ENCODE measurements around the gene HS3ST3A1. TPM values are rescaled to one million over a fixed set of nuclear protein-coding genes. Genes with fewer than 3 reads are reported as not detected.

Gene HS3ST3A1
- 0.39 and 0.76 TPM in 2 replicates for total RNA-seq

DNA sequence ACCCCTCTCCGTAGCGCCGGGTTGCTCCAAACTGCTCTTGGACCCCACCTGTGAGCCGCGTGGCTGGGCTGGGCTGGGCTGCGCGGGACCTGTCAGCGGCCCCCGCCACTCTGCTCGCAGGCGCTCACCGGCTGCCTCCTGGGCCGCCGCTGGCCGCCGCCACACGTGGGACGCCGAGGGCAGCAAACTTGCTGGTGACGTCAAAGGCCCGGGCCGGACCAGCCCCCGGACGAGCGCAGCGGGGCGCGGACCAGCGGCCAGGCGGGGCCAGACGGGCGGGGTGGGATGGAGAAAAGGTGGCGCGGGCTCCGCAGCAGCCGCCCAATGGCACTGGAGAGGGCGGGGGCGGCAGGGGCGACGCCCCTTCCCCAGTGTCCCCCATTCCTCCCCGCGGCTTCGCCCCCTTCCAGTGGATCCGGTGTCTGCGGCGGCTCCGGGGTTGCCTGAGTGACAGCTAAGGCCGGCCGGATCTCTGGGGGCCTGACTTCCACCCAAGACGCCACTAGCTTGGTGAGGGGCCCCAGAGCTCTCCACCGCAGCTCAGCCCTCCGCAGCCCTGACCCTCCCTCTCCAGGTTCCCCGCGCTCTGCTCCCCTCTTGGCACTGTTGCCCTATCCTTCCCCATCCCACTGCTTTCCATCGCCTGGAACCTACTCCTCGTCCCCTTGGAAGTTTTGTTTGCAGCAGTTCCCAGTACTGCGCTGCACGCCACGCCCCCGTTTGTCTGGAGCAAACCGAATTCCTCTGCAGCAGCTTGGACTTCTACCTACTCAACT, at the start of gene HS3ST3A1:
Gene HS3ST3A1 (minus strand): TSS at position 154 of the 776 bp plus-strand sequence. CDS start 800 bp downstream, outside the sequence.
- DNase-seq (ENCODE audit: low read depth in 2 of 2): peak in 1 of 2 donors; percentile 2

- DNase-seq (ENCODE audit: low read depth in 2 of 2): no peak
Observed at GRCh38 chr17:13650096-13650675, 48.5 kb upstream of the HS3ST3A1 start.

- DNase-seq (ENCODE audit: low read depth in 2 of 2): no peak
Observed at GRCh38 chr17:13647543-13648021, 45.9 kb upstream of the HS3ST3A1 start.

DNA sequence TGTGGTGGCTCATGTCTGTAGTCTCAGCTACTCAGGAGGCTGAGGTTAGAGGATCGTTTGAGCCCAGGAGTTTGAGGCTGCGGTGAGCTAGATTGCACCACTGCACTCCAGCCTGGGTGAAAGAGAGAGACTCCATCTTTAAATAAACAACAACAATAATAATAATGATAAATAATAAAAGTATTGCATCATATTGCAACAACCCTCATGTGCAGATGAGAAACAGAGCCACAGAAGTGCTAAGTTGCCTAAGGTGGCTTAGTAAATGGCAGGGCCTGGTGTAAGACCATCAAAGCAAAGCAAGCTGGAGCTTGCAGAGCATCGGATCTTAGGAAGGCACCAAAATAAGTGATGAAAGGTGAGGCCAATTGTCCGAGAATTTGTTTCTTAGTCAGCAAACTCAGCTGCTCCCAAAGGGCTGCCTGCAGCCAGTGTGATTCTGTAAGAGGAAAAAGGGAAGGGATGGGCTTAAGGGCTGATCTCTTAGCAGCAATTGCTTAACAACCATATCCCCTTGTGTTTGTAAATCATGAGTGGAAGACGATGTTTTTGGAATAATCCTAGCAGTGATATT, 45.3 kb upstream of the HS3ST3A1 start:
- DNase-seq (ENCODE audit: low read depth in 2 of 2): no peak

GRCh38 chr17:13646411-13646810, 44.7 kb upstream of the HS3ST3A1 start:
- DNase-seq (ENCODE audit: low read depth in 2 of 2): no peak

DNA sequence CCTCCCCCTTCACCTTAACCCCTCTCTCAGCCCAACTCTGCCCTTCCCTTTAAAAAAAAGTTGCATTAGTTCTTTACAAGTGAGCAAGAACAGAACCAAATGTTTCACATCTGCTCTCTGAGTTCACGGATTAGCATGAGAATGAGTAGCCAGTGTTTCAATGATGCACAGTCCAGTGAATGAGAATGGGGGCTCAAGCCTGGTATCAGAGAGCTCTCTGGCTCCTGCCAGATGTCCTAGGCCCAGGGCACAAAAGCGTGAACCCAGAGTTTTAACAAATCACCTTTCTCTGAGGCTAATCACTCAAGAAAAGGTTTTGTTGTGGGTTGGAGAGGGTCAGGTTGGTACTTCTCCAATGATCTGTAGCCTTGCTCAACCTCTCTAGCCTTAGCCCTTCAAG, 41.5 kb upstream of the HS3ST3A1 start:
- DNase-seq (ENCODE audit: low read depth in 2 of 2): no peak

DNA sequence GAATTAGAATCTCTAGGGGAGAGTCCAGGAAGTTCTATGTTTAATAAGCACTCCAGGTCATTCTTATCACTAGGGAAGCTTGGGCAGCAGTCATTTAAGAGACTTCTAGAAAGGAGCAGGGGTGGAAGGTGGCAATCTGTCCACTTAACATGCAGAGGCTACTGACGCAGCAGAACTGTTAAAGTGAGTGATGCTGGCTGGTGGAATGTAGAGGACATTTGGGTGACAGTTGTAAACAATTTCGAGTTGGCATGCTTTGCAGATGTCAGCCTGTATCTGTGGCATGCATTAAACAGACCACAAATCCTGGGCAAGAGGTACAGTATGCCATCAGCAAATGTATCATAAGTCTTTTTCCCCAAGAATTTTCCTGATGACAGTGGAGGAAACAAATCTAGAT, 40.5 kb upstream of the HS3ST3A1 start:
- DNase-seq (ENCODE audit: low read depth in 2 of 2): no peak

GRCh38 chr17:13640551-13640950, 38.8 kb upstream of the HS3ST3A1 start:
- DNase-seq (ENCODE audit: low read depth in 2 of 2): no peak

GRCh38 chr17:13638855-13639458, 37.2 kb upstream of the HS3ST3A1 start:
- DNase-seq (ENCODE audit: low read depth in 2 of 2): no peak

GRCh38 chr17:13636951-13637350, 35.2 kb upstream of the HS3ST3A1 start:
- no peak for DNase-seq (ENCODE audit: low read depth in 2 of 2)

GRCh38 chr17:13635951-13636350, 34.2 kb upstream of the HS3ST3A1 start:
- no peak for DNase-seq (ENCODE audit: low read depth in 2 of 2)

GRCh38 chr17:13634021-13634420, 32.3 kb upstream of the HS3ST3A1 start:
- no peak for DNase-seq (ENCODE audit: low read depth in 2 of 2)

- DNase-seq (ENCODE audit: low read depth in 2 of 2): no peak
Observed at GRCh38 chr17:13631529-13631928, 29.8 kb upstream of the HS3ST3A1 start.

GRCh38 chr17:13626703-13627102, 25.0 kb upstream of the HS3ST3A1 start:
- no peak for DNase-seq (ENCODE audit: low read depth in 2 of 2)

DNA sequence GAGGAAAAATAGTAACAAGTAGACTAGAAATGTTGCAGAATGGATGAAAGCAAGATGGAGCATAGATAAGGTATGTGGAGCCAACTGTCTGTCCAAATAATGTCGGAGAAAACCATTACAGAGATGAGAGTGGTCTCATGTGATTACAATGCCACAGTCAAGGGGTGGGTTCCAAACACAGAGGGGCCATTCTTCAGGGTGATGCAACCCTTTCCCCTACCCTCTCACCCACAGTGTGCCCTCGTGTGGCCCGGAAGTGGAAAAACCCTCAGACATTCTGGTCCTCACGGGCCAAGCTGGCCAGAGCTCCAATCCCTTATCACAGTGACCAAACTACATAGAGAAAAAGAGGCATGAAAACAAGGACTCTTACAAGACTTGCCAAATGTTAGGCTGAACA, 17.7 kb upstream of the HS3ST3A1 start:
- DNase-seq (ENCODE audit: low read depth in 2 of 2): no peak

GRCh38 chr17:13616031-13616430, 14.3 kb upstream of the HS3ST3A1 start:
- no peak for DNase-seq (ENCODE audit: low read depth in 2 of 2)

DNA sequence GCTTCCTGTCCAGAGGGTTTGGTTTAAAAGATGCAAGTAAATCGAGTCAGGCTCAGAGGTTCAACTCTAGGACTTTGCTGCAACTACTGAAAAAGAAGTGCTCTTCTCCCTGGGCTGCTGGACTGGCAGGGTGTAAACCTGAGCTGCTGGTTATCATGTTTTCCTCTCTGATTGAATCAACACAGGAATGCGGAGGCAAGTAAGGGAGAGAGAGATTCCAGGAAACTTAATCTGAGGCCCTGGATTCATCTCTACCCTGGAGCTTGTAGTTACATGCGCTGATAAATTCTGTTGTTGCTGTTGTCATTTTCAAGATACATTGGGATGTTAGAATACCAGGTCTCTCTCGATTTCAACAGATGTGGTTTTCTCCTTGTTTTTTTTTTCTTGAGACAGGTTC, 8.2 kb upstream of the HS3ST3A1 start:
- no peak for DNase-seq (ENCODE audit: low read depth in 2 of 2)

DNA sequence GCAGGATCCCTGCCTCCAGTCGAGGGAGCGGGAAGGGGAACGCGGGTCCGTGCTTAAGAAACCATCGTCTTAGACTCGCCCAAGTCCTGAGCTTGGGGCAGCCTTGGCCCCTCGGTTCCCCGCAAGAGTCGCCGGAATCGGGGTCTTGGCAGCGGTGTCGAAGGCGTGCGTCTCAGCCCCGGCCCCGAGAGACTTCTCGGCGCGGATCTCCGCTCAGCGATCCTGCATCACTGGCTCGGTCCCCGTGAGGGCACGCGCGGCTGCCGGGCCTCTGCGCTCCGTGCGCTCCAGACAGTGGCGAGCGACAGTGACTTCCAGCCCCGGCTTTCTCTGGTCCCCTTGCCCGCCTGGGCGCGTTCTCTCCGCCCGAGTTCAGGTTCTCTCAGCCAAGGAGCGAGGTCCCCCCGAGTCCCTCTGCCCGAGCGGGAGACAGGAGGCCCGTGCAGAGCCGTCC, 380 bp downstream of the HS3ST3A1 start:
- no peak for DNase-seq (ENCODE audit: low read depth in 2 of 2)

DNA sequence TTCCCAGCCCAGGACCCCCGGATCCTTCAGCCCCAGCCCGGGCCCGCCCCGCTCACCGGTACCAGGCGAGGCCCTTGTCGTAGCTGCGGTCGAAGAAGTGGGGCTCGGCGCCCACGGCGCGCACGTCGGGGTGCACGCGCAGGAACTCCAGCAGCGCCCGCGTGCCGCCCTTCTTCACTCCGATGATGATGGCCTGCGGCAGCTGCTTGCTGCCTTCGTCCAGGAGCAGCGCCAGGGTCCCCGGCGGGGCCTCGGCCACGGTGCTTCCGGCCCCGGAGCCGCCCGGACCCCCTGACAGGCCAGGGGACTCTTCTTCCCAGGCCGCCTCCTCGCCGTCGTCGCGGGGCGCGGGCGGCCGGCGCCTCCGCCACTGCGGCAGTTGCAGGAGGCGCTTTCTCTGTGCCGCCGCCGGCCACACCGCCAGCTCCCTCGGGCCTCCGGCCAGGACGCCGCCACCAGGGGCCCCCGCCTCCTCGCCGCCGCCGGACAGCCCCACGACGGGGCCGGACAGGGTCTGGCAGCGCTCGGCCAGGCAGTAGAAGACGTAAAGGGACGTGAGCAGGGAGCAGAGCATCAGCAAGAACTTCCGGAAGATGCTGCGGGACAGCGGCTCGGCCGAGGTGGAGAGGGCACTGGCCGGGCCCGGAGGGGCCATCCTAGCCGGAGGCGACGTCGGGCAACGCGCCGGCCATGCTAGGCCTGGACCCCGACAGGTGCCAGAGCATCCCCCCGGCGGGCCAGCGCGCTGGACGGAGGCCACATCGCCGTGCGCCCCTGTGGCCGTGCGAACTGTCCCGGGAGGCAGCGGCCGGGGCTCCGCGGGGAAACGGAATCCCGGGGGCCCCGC, 1.0 kb downstream of the HS3ST3A1 start:
- no peak for DNase-seq (ENCODE audit: low read depth in 2 of 2)

GRCh38 chr17:13599864-13600263, 1.9 kb downstream of the HS3ST3A1 start:
- DNase-seq (ENCODE audit: low read depth in 2 of 2): no peak

GRCh38 chr17:13599168-13599577, 2.6 kb downstream of the HS3ST3A1 start:
- DNase-seq (ENCODE audit: low read depth in 2 of 2): no peak

All from dermis microvascular lymphatic vessel endothelial cell (primary cell).